HAP-1 (cell line): ENCODE results near the gene INTS3.
"Not testable (repeated sequence)": the region's sequence is repeated elsewhere in the genome, so short reads cannot be mapped to it uniquely, and the experiment has no call there.

Source experiments
- DNase-seq, 2 experiments: peaks; one replicate each; pipeline ENCODE4 v3.0.0-alpha.2; 2016 to 2020; ENCODE audit warnings: low spot score in 2 of 2
- H3K27me3 ChIP-seq: fragments of 250-450 bp; sonication (Bioruptor Pico); 2 replicates; pipeline ENCODE4 v1.5.1; 2020; ENCODE audit warnings: low read depth, mild to moderate bottlenecking, moderate library complexity
- H3K36me3 ChIP-seq: fragments of 250-450 bp; sonication (Bioruptor Pico); replicated peaks from 2 replicates; pipeline ENCODE4 v1.5.1; 2020; ENCODE audit warnings: mild to moderate bottlenecking
- H3K4me1 ChIP-seq: fragments of 250-450 bp; sonication (Bioruptor Pico); 2 replicates; pipeline ENCODE4 v1.5.1; 2020; ENCODE audit warnings: mild to moderate bottlenecking
- H3K4me3 ChIP-seq: fragments of 250-450 bp; sonication (Bioruptor Pico); 2 replicates; pipeline ENCODE4 v1.5.1; 2020; ENCODE audit warnings: mild to moderate bottlenecking, moderate library complexity
- H3K9me3 ChIP-seq: fragments of 250-450 bp; sonication (Bioruptor Pico); 2 replicates; pipeline ENCODE4 v1.5.1; 2020; ENCODE audit warnings: mild to moderate bottlenecking, moderate library complexity
- in situ Hi-C: fragments of 300-500 bp; cut with MboI; formaldehyde crosslinking; loops from 3 replicates; pipeline ENCODE4 v1.14.3; 2020; ENCODE audit warnings: low sequenced_read_pairs, inconsistent platforms, mixed read lengths

The INTS3 gene

DNA sequence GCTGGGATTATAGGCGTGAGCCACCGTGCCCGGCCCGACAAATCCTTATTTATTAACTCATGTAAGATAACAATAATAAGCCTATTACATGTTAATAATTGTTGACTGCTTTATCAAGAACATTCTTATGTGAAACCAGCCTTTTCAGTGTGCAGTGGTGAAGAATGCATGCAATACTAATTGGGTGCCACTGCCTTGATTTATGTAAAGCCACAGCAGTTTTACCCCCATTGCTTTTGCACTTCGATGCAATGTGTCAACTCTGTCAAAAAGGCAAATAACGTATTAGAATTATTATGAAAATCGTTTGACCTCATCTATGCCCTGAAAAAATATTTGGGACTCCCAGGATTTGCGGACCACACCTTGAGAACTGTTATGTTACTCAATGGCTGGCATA is 31.1 kb upstream of the INTS3 start:
- H3K9me3 ChIP-seq: no peaks in the 10 kb centered on the region
- peaks cover 19% of the 10 kb centered on the region for H3K4me1 ChIP-seq
- no peaks in the 10 kb centered on the region for H3K36me3 ChIP-seq
- no peak overlapping the region for H3K4me3 ChIP-seq
- in situ Hi-C loops: no loop called here
- no peaks in the 10 kb centered on the region for H3K27me3 ChIP-seq
- no peak for DNase-seq

DNA sequence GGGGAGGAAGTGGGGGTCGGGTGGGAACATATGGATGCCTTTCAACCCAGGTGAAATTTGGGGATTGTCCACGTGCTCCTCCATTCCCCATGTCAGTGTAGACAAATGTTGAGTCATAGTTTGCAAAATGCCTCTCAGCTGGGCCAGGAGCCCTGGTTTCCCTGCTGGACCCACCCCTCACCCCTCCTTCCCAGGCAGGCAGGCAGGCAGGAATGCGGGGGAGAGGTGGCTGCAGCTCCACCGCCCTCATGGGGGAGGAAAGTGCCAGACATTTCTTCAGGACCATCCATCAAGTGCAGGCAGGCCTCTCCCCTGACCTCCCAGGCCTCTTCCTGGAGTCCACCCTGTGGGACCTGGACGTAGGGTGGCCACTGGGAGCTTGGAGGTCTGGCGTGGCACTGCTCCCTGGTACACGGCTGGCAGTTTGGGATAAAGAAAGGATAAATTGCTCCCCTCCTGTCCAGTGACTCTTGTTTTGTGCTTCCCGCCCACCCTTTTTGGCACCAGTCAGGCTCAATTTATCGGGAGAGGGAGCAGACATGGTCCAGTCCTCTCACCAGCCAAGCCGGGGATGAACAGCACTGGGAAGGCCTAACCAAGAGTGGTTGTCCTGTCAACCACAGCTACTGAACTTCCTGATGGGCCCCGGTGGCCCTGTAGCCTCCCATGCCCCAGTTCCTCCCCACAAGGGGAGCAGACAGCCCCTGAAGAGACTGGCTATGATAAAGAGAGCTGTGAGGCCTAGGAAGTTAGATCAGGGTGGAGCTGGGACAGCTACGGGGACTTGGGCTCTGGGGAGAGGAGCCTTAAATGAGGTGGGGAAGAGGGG is 30.4 kb upstream of the INTS3 start:
- peak in 1 of 2 experiments; percentile 55 for DNase-seq
- Histone ChIP-seq H3K4me3 (no peak overlapping the region), H3K9me3 (no peaks in the 10 kb centered on the region), H3K4me1 (peaks cover 19% of the 10 kb centered on the region), H3K27me3 (no peaks in the 10 kb centered on the region), H3K36me3 (no peaks in the 10 kb centered on the region)
- in situ Hi-C loops: no loop called here

DNA sequence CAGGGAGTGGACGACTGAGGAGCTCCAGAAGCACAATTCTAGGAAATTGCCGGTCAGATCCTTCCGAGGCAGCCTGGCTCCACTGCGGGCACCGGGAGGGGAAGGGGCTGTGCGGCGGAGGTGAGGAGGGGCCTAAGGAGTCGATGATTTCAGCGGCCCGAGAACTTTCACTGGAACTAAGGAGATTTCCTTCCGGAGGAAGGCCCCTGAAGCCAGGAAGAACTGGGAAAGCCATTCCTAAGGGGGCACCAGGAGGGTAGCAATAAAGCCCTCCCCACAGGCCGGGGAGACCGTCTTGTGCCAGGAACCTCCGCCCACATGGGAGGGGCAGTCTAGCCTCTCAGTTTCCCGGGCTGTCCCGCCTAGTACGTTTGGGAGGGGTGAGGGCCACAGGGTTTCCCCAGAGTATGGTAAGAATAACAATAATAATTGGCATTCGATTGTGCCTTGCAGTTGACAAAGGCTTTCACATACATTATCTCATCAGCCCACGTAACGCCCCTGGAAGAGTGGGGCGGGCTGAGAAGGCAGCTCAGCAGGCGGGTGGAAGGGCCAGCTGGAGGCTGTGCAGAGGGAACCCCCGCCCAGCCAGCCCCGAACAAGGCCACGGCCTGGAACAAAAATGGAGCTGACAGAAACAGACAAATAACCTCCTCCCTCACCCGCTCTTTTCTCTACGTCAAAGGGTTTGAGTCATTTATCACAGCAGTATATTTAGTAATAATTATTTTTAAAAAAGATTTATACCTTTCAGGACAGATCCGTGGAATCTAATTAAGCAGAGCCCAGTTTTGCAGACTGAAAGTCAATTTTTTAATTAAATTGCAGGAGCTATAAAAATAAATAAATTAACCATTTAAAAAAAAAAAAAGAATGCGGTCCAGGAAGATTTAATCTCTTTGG is 29.6 kb upstream of the INTS3 start:
- Histone ChIP-seq H3K27me3 (no peaks in the 10 kb centered on the region), H3K9me3 (no peaks in the 10 kb centered on the region), H3K4me1 (peaks cover 19% of the 10 kb centered on the region), H3K4me3 (no peak overlapping the region), H3K36me3 (no peaks in the 10 kb centered on the region)
- in situ Hi-C loops: no loop called here
- peak; percentile 54 to 75 for DNase-seq

DNA sequence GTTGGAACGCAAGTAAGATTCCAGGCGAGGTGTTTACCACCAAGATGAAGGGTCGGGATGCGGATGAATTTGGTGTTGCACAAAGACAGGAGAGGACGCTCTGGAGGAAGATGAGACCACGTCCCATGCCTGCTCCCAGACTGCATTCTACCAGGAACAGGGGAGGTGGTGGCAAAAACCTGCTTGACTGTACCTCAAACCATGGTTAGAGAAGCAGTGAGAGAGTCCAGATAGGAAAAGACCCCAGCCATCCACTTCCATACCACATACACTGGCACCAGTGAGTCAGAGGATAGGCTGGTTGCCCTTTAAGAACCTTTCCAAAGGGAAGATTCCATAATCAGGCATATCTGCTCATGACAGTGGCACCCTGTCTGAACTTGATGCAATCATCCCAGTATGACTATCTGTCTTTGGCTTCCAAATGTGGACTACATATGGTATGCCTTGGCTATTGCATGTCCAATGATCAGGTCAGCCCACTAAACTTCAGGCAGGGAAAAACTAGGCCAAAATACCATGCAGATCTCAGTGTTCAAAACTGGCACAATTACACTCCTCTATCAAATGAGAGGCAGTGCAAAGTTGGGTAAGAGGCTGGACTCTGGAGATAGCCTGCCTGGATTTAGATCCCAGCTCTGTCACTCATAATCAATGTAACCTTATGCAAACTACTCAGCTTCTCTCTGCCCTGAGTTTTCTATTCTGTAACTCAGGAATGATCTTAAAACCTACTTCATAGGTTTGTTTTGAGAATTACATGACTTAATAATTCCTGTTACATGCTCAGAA is 28.7 kb upstream of the INTS3 start:
- Histone ChIP-seq H3K9me3 (no peaks in the 10 kb centered on the region), H3K27me3 (no peaks in the 10 kb centered on the region), H3K36me3 (no peaks in the 10 kb centered on the region), H3K4me3 (no peak overlapping the region), H3K4me1 (peaks cover 19% of the 10 kb centered on the region)
- in situ Hi-C loops: no loop called here
- DNase-seq: no peak

DNA sequence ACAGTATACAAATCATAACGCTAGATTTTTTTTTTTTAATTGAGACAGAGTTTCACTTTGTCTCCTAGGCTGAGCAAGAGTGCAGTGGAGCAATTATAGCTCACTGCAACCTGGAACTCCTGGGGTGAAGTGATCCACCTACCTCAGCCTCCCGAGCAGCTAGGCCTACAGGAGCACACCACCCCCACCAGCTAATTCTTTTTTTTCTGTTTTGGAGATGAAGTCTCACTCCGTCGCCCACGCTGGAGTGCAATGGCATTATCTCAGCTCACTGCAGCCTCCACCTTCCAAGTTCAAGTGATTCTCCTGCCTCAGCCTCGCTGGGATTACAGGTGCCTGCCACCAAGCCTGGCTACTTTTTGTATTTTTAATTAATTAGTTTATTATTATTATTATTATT is 28.1 kb upstream of the INTS3 start:
- Histone ChIP-seq H3K27me3 (no peaks in the 10 kb centered on the region), H3K36me3 (no peaks in the 10 kb centered on the region), H3K9me3 (no peaks in the 10 kb centered on the region), H3K4me1 (peaks cover 19% of the 10 kb centered on the region), H3K4me3 (no peak overlapping the region)
- in situ Hi-C loops: no loop called here
- DNase-seq: no peak

DNA sequence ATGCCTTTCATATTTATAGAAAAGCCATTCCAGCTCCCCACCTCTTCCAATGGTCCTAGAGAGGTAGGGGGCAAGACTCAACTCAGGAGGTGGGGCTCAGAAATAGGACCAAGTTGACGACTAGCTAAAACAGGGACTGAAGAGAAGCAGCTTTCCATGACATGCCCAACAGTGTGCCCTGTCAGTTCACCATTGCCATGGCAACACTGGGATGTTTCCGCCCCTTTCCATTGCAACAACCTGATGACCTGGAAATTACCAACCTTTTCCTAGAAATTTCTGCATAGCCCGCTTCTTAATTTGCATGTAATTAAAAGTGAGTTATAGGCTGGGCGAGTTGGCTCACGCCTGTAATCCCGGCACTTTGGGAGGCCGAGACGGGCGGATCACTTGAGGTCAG is 22.4 kb upstream of the INTS3 start:
- Histone ChIP-seq H3K4me1 (peaks cover 3% of the 10 kb centered on the region; the same call in 1 of the 2 replicates), H3K9me3 (no peaks in the 10 kb centered on the region), H3K27me3 (no peaks in the 10 kb centered on the region), H3K4me3 (no peak overlapping the region), H3K36me3 (no peaks in the 10 kb centered on the region)
- in situ Hi-C loops: no loop called here
- DNase-seq: peak in 1 of 2 experiments; percentile 26

DNA sequence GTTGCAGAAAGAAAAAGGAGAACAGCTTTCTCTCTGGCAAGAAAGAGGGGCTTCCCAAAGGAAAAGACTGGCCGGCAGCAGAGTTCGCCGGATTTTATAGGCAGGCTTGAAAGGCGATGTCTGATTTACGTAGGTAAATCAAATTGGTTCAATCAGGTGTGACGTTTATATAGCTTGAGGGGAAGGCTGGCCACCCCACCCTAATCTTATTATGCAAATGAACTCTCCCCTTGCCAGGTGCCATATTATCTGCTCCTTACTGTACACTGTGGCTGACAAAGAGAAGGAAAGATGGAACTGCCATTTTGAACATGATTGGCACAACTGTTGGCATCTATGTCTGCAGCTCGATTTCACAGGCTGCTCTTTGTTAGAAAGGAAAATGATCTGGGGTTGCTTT is 16.8 kb upstream of the INTS3 start:
- Histone ChIP-seq H3K27me3 (no peaks in the 10 kb centered on the region), H3K4me3 (no peak overlapping the region), H3K36me3 (no peaks in the 10 kb centered on the region), H3K9me3 (no peaks in the 10 kb centered on the region), H3K4me1 (peaks cover 14% of the 10 kb centered on the region)
- peak; percentile 54 to 57 for DNase-seq
- in situ Hi-C loops: no loop called here

DNA sequence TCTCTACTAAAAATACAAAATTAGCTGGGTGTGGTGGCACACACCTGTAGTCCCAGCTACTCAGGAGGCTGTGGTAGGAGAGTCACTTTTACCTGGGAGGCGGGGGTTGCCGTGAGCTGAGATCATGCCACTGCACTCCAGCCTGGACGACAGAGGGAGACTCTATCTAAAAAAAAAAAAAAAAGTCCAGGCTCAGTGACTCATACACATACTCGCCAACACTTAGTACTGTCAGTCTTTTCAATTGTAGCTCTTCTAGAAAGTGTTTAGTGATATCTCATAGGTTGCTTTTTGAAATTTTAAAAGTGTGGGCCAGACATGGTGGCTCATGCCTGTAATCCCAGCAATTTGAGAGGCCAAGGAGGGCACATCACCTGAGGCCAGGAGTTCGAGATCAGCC is 11.6 kb upstream of the INTS3 start:
- H3K4me1 ChIP-seq, H3K9me3 ChIP-seq, H3K36me3 ChIP-seq, in situ Hi-C loops, DNase-seq, H3K4me3 ChIP-seq, H3K27me3 ChIP-seq: not testable (repeated sequence)

DNA sequence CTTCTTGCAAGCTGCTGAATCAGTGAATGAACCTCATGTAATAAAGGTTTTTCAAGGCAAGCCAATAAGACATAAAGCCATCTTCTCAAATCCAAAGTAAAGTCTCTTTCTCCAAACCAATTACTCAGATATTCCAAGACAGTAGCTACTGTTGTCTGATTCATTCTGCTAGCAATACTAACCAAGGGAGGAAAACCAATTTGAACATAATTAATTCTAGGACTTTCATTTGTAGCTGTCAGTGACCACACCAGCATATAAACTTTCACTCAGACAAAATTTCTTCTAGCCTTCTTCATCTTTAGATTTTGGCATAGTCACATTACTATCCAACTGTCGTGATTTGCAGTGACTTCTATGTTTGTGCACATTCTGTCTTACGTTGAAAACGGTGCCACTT is 10.5 kb upstream of the INTS3 start:
- Histone ChIP-seq H3K36me3 (no peaks in the 10 kb centered on the region), H3K9me3 (no peaks in the 10 kb centered on the region), H3K27me3 (no peaks in the 10 kb centered on the region), H3K4me1 (no peaks in the 10 kb centered on the region; the same call in 1 of the 2 replicates), H3K4me3 (no peak overlapping the region)
- in situ Hi-C loops: no loop called here
- DNase-seq: no peak

DNA sequence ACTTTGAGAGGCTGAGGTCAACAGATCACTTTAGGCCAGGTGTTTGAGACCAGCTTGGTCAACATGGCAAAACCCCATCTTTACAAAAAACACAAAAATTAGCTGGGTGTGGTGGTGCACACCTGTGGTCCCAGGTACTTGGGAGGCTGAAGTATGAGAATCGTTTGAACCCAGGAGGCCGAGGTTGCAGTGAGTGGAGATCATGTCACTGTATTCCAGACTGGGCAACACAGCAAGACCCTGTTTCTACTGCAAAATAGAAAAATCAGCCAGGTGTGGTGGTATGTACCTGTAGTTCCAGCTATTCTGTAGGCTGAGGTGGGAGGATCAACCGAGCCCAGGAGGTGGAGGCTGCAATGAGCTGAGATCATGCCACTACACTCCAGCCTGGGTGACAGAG is 4.2 kb upstream of the INTS3 start:
- H3K4me3 ChIP-seq: no peak overlapping the region
- DNase-seq: no peak
- in situ Hi-C loops: no loop called here
- no peaks in the 10 kb centered on the region for H3K9me3 ChIP-seq
- H3K4me1 ChIP-seq: peaks cover 5% of the 10 kb centered on the region
- H3K36me3 ChIP-seq: no peaks in the 10 kb centered on the region
- H3K27me3 ChIP-seq: no peaks in the 10 kb centered on the region

DNA sequence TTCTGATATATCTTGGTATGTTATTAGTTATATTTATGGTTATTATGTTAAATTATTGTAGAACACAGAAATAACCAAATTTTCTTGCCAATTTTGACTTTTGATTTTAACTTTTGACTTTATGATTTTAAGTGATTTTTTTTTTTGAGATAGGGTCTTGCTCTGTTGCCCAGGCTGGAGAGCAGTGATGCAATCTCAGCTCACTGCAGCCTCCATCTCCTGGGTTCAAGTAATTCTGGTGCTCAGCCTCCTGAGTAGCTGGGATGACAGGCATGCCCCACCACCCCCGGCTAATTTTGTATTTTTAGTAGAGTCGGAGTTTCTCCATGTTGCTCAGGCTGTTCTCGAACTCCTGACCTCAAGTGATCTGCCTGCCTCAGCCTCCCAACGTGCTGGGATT is 3.2 kb upstream of the INTS3 start:
- H3K4me3 ChIP-seq, in situ Hi-C loops, H3K36me3 ChIP-seq, H3K27me3 ChIP-seq, H3K4me1 ChIP-seq, DNase-seq, H3K9me3 ChIP-seq: not testable (repeated sequence)

DNA sequence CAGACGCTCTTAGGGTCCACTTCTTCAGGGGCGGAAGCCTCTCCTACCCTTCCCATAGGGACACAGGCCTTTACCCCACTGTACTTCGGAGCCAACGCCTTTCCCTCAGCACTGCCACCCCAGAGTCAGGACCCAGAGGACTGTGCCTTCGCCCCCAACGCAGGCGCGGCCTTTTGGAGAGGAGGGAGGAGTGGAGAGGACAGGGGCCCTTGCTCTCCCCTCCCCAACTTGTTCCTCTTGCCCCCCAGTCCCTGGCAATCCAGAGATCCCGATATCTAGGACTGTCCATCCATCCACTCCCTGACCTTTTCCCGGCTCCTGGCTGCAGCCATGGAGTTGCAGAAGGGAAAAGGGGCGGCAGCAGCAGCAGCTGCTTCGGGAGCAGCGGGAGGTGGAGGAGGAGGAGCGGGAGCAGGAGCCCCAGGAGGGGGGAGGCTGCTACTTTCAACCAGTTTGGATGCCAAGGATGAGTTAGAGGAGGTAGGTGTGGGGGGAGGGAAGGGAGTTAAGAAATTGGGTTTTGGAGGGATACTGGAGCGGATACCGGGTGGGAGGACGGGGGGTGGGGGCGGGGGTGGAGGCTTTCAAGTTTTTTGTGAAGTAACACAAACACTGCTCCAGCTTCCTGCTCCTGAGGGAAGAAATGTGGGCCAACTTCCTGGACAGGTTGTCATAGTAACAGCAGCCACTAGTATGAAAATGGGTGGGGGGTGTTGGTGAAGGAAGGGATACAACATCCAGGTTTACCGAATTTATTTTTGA is 636 bp downstream of the INTS3 start:
- H3K4me1 ChIP-seq: peaks cover 12% of the 10 kb centered on the region
- H3K9me3 ChIP-seq: no peaks in the 10 kb centered on the region
- DNase-seq: peak; percentile 17 to 56
- H3K27me3 ChIP-seq: no peaks in the 10 kb centered on the region
- in situ Hi-C loops: no loop called here
- peak overlapping the region; percentile 59 for H3K4me3 ChIP-seq
- H3K36me3 ChIP-seq: peaks cover 5% of the 10 kb centered on the region; the same call in 1 of the 2 replicates

DNA sequence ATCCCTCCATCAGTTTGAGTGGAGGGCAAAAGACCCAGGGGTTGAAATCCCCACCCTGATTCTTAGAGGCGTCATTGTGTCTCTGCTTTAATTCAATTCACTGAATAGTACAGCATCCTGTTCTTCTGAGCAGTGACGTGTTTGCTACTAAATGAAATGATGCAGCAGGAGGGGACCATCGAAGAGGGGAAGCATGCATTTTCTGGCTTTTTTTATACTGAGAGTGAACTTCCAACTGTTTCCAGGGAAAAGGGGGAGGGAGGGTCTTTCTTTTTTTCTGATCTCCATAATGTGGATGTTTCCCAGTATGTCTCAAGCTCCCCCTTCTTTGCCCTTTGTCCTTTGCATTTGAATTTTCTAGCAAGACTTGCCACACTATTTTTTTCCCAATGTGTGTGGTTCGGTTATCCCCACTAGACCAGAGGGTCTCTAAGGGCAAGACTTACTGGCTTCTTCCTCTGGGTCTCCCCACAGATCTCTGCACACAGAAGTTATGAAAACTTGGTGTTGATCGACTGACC is 2.7 kb downstream of the INTS3 start:
- H3K36me3 ChIP-seq: peaks cover 10% of the 10 kb centered on the region
- no peak overlapping the region for H3K4me3 ChIP-seq
- peaks cover 12% of the 10 kb centered on the region for H3K4me1 ChIP-seq
- DNase-seq: no peak
- no peaks in the 10 kb centered on the region for H3K9me3 ChIP-seq
- H3K27me3 ChIP-seq: no peaks in the 10 kb centered on the region
- in situ Hi-C loops: no loop called here
